Endothelial cell of umbilical vein (primary cell): ENCODE data around the gene ADAMTS14. TPM values are rescaled to one million over a fixed set of nuclear protein-coding genes. Genes with fewer than 3 reads are reported as not detected.

Experiments
- BruUV-seq: library from RNA; stranded (reverse); fragments of 400-500 nt; replicated peaks from 2 replicates; lab custom pipeline; 2021; lab: Mats Ljungman, UMichigan
- CTCF ChIA-PET: fragments of 300-600, 350-600 bp; sonication (Branson Sonifier 250); formaldehyde crosslinking; loops from one replicate; lab custom pipeline; 2021; ENCODE audit warnings: antibody characterized with exemption, inconsistent platforms; lab: Charles Lee
- POLR2A ChIA-PET: fragments of 300-600, 350-600 bp; sonication (Branson Sonifier 250); formaldehyde crosslinking; loops from one replicate; lab custom pipeline; 2021; ENCODE audit warnings: antibody characterized with exemption, inconsistent platforms; lab: Charles Lee
- DNase-seq: peaks from one replicate; pipeline ENCODE4 v3.0.0-alpha.2; 2011; ENCODE audit warnings: low read depth, low spot score
- FAIRE-seq: peaks from 2 replicates; lab custom pipeline; 2011; peaks lifted over from hg19 to GRCh38; lab: Jason Lieb, UNC
- H2AFZ ChIP-seq: 2 replicates; pipeline ENCODE4 v1.6.0; 2012; ENCODE audit warnings: low read depth, low read length, control low read depth, inconsistent platforms
- H3K27ac ChIP-seq: 2 replicates; pipeline ENCODE4 v1.5.1; 2011; ENCODE audit warnings: low read depth, mild to moderate bottlenecking, control low read depth, low read length, moderate library complexity; ENCODE audit not compliant: insufficient read depth
- H3K27me3 ChIP-seq, 2 experiments: 2 replicates each; pipeline versions ENCODE4 v1.6.0 to v1.6.1; 2011; ENCODE audit warnings: low read length in 2 of 2, mixed read lengths in 1 of 2; ENCODE audit not compliant: control insufficient read depth in 2 of 2, insufficient read depth in 2 of 2
- H3K36me3 ChIP-seq, 2 experiments: 2 replicates in 1 of 2; 3 replicates in 1 of 2; pipeline ENCODE4 v1.5.1; 2011; ENCODE audit warnings: low read length in 2 of 2, mild to moderate bottlenecking in 1 of 2, moderate library complexity in 1 of 2; ENCODE audit not compliant: control insufficient read depth in 2 of 2, insufficient read depth in 2 of 2; ENCODE audit errors: extremely low read depth in 1 of 2
- H3K4me1 ChIP-seq: 3 replicates; pipeline ENCODE4 v1.5.1; 2011; ENCODE audit warnings: mild to moderate bottlenecking, low read length; ENCODE audit not compliant: control insufficient read depth, insufficient read depth; ENCODE audit errors: extremely low read depth
- H3K4me2 ChIP-seq: 2 replicates; pipeline ENCODE4 v1.6.1; 2011; ENCODE audit warnings: low read length, control low read depth, mixed read lengths; ENCODE audit not compliant: insufficient read depth
- H3K4me3 ChIP-seq, 3 experiments: fragments of 200-600 bp in 1 of 3; sonication (generic), shearing (Covaris generic) in 1 of 3; replicated peaks in 1 of 3; 2 replicates each; pipeline ENCODE4 v1.5.1; 2011 to 2016; ENCODE audit warnings: control low read depth in 3 of 3, low read length in 3 of 3, mild to moderate bottlenecking in 2 of 3, inconsistent platforms in 1 of 3, low read depth in 1 of 3, moderate library complexity in 1 of 3; ENCODE audit not compliant: insufficient read depth in 1 of 3
- H3K79me2 ChIP-seq: 2 replicates; pipeline ENCODE4 v1.6.0; 2012; ENCODE audit warnings: low read length, inconsistent platforms; ENCODE audit not compliant: control insufficient read depth, insufficient read depth
- H3K9ac ChIP-seq: replicated peaks from 2 replicates; pipeline ENCODE3; 2011; ENCODE audit warnings: low read length, control low read depth; ENCODE audit not compliant: insufficient read depth; ENCODE audit errors: extremely low read depth
- H3K9me1 ChIP-seq: replicated peaks from 3 replicates; pipeline ENCODE4 v1.6.0; 2011; ENCODE audit warnings: mild to moderate bottlenecking, low read length; ENCODE audit not compliant: control insufficient read depth, insufficient read depth; ENCODE audit errors: extremely low read depth
- H3K9me3 ChIP-seq: replicated peaks from 2 replicates; pipeline ENCODE4 v1.5.1; 2012; ENCODE audit warnings: low read length, inconsistent platforms; ENCODE audit not compliant: control insufficient read depth, insufficient read depth
- H4K20me1 ChIP-seq: replicated peaks from 2 replicates; pipeline ENCODE3; 2011; ENCODE audit warnings: mild to moderate bottlenecking, low read length; ENCODE audit not compliant: control insufficient read depth, insufficient read depth; ENCODE audit errors: extremely low read depth
- EZH2 ChIP-seq: IDR thresholded peaks from 2 replicates; pipeline ENCODE4 v1.6.1; 2012; ENCODE audit warnings: borderline replicate concordance, low read depth, mild to moderate bottlenecking, moderate library complexity, low read length, inconsistent platforms; ENCODE audit not compliant: severe bottlenecking
- FOS ChIP-seq: IDR thresholded peaks from 2 replicates; pipeline ENCODE4 v1.6.1; 2011; ENCODE audit warnings: mild to moderate bottlenecking, low read length, moderate library complexity, borderline replicate concordance; ENCODE audit not compliant: insufficient read depth
- GATA2 ChIP-seq: IDR thresholded peaks from 2 replicates; pipeline ENCODE4 v1.7.0; 2011; ENCODE audit warnings: low read depth, mild to moderate bottlenecking, moderate library complexity, mixed read lengths, low read length; ENCODE audit not compliant: insufficient read length, insufficient read depth
- JUN ChIP-seq: IDR thresholded peaks from 2 replicates; pipeline ENCODE4 v1.6.1; 2011; ENCODE audit warnings: borderline replicate concordance, low read depth; ENCODE audit not compliant: insufficient read length, insufficient read depth
- MAX ChIP-seq: IDR thresholded peaks from 2 replicates; pipeline ENCODE4 v1.6.1; 2011; ENCODE audit not compliant: insufficient read depth, insufficient read length
- MYC ChIP-seq: IDR thresholded peaks from one replicate; pipeline ENCODE4 v1.6.1; 2011; ENCODE audit warnings: mild to moderate bottlenecking, low read depth, low read length
- POLR2A ChIP-seq: IDR thresholded peaks from 2 replicates; pipeline ENCODE4 v1.6.1; 2012; ENCODE audit warnings: low read depth, mild to moderate bottlenecking, control low read depth, low read length
- POLR2AphosphoS5 ChIP-seq: IDR thresholded peaks from 2 replicates; pipeline ENCODE4 v1.6.1; 2012; ENCODE audit warnings: low read depth, mild to moderate bottlenecking, control low read depth, low read length, moderate library complexity; ENCODE audit not compliant: insufficient read depth
- dilution Hi-C: fragments of 300-500 bp; cut with MboI; formaldehyde crosslinking; loops from one replicate; pipeline ENCODE4 v1.15.0; 2019; ENCODE audit warnings: low sequenced_read_pairs; ENCODE audit not compliant: extremely low pct_ligation_motif_present
- intact Hi-C: fragments of 100-400 bp; cut with micrococcal nuclease; formaldehyde crosslinking; loops from one replicate; pipeline ENCODE4 v1.10.0; 2022
- polyA plus RNA-seq, 4 experiments: library from polyadenylated mRNA; depleted of rRNA in 3 of 4; stranded (reverse) in 3 of 4; unstranded in 1 of 4; fragments of >200 nt; gene quantifications; 2 replicates each; pipeline versions ENCODE4 v1.2.1 to v1.2.3, GENCODE V29; 2011 to 2012; ENCODE audit warnings: missing spikeins in 1 of 4
- total RNA-seq: library from RNA; stranded (reverse); gene quantifications from 2 replicates; pipeline ENCODE4 v1.2.3, GENCODE V29; 2021
- TF ChIP-seq, protein P1 (sequence below), 2 donors: IDR thresholded peaks; 1 replicate in 1 of 2; 2 replicates in 1 of 2; pipeline ENCODE4 v1.5.1; 2011; ENCODE audit warnings: low read length in 2 of 2, mild to moderate bottlenecking in 2 of 2, moderate library complexity in 2 of 2, control low read depth in 1 of 2, inconsistent platforms in 1 of 2, low read depth in 1 of 2; ENCODE audit not compliant: insufficient read depth in 1 of 2; ENCODE audit errors: extremely low read depth in 1 of 2

Gene ADAMTS14
- total and polyA plus RNA-seq, 2 donors (not counting 3 experiments of a cell fraction or from before 2014, with no cell fraction given), result not detected

- BruUV-seq, result no TSS peak
- intact Hi-C loops, result no loop called here
Measured at GRCh38 chr10:70738761-70739121, 66.4 kb downstream of the ADAMTS14 start.

More at GRCh38 chr10:70738761-70739121, 66.4 kb downstream of the ADAMTS14 start:
- H3K36me3 ChIP-seq, result no peaks in the 10 kb centered on the region
- H2AFZ ChIP-seq, result no peak overlapping the region
- ChIA-PET CTCF (interaction anchor here (0.7 to 1.1 kb wide), 3 partner anchors 16 to 184 kb away, joined by 3 to 4 read pairs (median 3); no protein-coding TSS in a partner anchor), POLR2A (no interaction called here)
- H3K27me3 ChIP-seq, result no peaks in the 10 kb centered on the region
- H3K4me3 ChIP-seq, result no peak overlapping the region
- peaks cover 6% of the 10 kb centered on the region for H3K4me1 ChIP-seq
- H3K4me2 ChIP-seq, result no peak overlapping the region
- no peaks in the 10 kb centered on the region for H3K9me3 ChIP-seq
- H3K79me2 ChIP-seq, result no peaks in the 10 kb centered on the region
- no peak overlapping the region for H3K9ac ChIP-seq
- no peaks in the 10 kb centered on the region for H3K9me1 ChIP-seq
- FAIRE-seq (no peak), DNase-seq (no peak)
- dilution Hi-C loops, result no loop called here
- no peak overlapping the region for H3K27ac ChIP-seq
- TF ChIP-seq, protein P1, sequence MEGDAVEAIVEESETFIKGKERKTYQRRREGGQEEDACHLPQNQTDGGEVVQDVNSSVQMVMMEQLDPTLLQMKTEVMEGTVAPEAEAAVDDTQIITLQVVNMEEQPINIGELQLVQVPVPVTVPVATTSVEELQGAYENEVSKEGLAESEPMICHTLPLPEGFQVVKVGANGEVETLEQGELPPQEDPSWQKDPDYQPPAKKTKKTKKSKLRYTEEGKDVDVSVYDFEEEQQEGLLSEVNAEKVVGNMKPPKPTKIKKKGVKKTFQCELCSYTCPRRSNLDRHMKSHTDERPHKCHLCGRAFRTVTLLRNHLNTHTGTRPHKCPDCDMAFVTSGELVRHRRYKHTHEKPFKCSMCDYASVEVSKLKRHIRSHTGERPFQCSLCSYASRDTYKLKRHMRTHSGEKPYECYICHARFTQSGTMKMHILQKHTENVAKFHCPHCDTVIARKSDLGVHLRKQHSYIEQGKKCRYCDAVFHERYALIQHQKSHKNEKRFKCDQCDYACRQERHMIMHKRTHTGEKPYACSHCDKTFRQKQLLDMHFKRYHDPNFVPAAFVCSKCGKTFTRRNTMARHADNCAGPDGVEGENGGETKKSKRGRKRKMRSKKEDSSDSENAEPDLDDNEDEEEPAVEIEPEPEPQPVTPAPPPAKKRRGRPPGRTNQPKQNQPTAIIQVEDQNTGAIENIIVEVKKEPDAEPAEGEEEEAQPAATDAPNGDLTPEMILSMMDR (IDR thresholded peaks at IDR 0.05; ENCODE audit: extremely low read depth in 1 of 2, insufficient read depth in 1 of 2, low read depth in 1 of 2, low read length in 2 of 2), result no peak
- TF ChIP-seq JUN (no peak), POLR2A (no peak), POLR2AphosphoS5 (no peak), MYC (no peak), GATA2 (no peak), EZH2 (no peak), MAX (no peak), FOS (no peak)
- H4K20me1 ChIP-seq, result no peaks in the 10 kb centered on the region
